Tibial artery (tissue), 4 donors: Measurements from ENCODE around the gene CACFD1.

ENCODE experiments used
- DNase-seq, 2 donors: peaks; one replicate each; pipeline ENCODE4 v3.0.0-alpha.2; 2019
- H3K27ac ChIP-seq, 2 donors: fragments of 200-600 bp; sonication (generic) in 1 of 2; 1 replicate in 1 of 2; 2 replicates in 1 of 2; pipeline ENCODE4 v1.5.1; 2018 to 2019; ENCODE audit warnings: mild to moderate bottlenecking in 1 of 2
- H3K27me3 ChIP-seq, 2 donors: fragments of 200-600 bp; sonication (generic) in 1 of 2; one replicate each; pipeline versions ENCODE4 v1.5.1 to v1.6.0; 2016 to 2019
- H3K36me3 ChIP-seq, 3 donors: fragments of 200-600 bp; sonication (generic) in 2 of 3; one replicate each; pipeline ENCODE4 v1.5.1; 2016 to 2019; ENCODE audit warnings: mild to moderate bottlenecking in 2 of 3
- H3K4me1 ChIP-seq, 4 donors: fragments of 200-600 bp; sonication (generic) in 2 of 4; 1 replicate in 3 of 4; 2 replicates in 1 of 4; pipeline ENCODE4 v1.5.1; 2016 to 2019
- H3K4me3 ChIP-seq, 2 donors: fragments of 200-600 bp; sonication (generic) in 1 of 2; 1 replicate in 1 of 2; 2 replicates in 1 of 2; pipeline ENCODE4 v1.5.1; 2018 to 2019; ENCODE audit warnings: mild to moderate bottlenecking in 2 of 2
- H3K9me3 ChIP-seq, 3 donors: fragments of 200-600 bp; sonication (generic) in 1 of 3; one replicate each; pipeline ENCODE4 v1.5.1; 2016 to 2019
- CTCF ChIP-seq, 2 experiments: fragments of 200-600 bp in 1 of 2; fragments of 450-650 bp in 1 of 2; IDR thresholded peaks; one replicate each; pipeline ENCODE4 v1.5.1; 2017 to 2019; ENCODE audit warnings: antibody characterized with exemption in 2 of 2, mild to moderate bottlenecking in 1 of 2, moderate library complexity in 1 of 2
- intact Hi-C: fragments of 100-400 bp; cut with DNase I; formaldehyde crosslinking; loops from one replicate; pipeline ENCODE4 v1.15.0; 2023; ENCODE audit warnings: low total_unique reads

The CACFD1 gene

GRCh38 chr9:133507246-133507965 is 47.6 kb downstream of the CACFD1 start:
- intact Hi-C loops, result no loop called here
- H3K27ac ChIP-seq, result no peak overlapping the region

GRCh38 chr9:133508046-133508445 is 48.3 kb downstream of the CACFD1 start:
- no peaks in the 10 kb centered on the region for H3K36me3 ChIP-seq
- H3K4me3 ChIP-seq, result no peak overlapping the region
- H3K27me3 ChIP-seq, result peaks cover 0 to 39% of the 10 kb centered on the region in 2 donors
- H3K27ac ChIP-seq, result no peak overlapping the region
- no peak for TF ChIP-seq CTCF (IDR thresholded peaks at IDR 0.05)
- no peak for DNase-seq
- H3K9me3 ChIP-seq, result peaks cover 0 to under 1% (median 0%) of the 10 kb centered on the region in 3 donors
- H3K4me1 ChIP-seq, result peaks cover 0 to 25% (median 18%) of the 10 kb centered on the region in 4 donors
- intact Hi-C loops, result no loop called here

More at GRCh38 chr9:133507246-133507965, 47.6 kb downstream of the CACFD1 start:
- peaks cover 0 to 6% (median 0%) of the 10 kb centered on the region in 3 donors for H3K9me3 ChIP-seq
- no peak for TF ChIP-seq CTCF (IDR thresholded peaks at IDR 0.05)
- peaks cover 0 to 25% (median 18%) of the 10 kb centered on the region in 4 donors for H3K4me1 ChIP-seq
- no peaks in the 10 kb centered on the region for H3K36me3 ChIP-seq
- no peak for DNase-seq
- no peak overlapping the region for H3K4me3 ChIP-seq
- peaks cover 0 to 39% of the 10 kb centered on the region in 2 donors for H3K27me3 ChIP-seq

GRCh38 chr9:133509179-133510083 is 49.7 kb downstream of the CACFD1 start:
- H3K27me3 ChIP-seq, result peaks cover 0 to 47% of the 10 kb centered on the region in 2 donors
- no peak overlapping the region for H3K27ac ChIP-seq
- H3K9me3 ChIP-seq, result no peaks in the 10 kb centered on the region
- H3K4me1 ChIP-seq, result peaks cover 0 to 27% (median 19%) of the 10 kb centered on the region in 4 donors
- H3K4me3 ChIP-seq, result no peak overlapping the region
- intact Hi-C loops, result no loop called here
- no peak for DNase-seq
- TF ChIP-seq CTCF (IDR thresholded peaks at IDR 0.05), result no peak
- no peaks in the 10 kb centered on the region for H3K36me3 ChIP-seq

- intact Hi-C loops, result no loop called here
- Histone ChIP-seq H3K27me3 (peaks cover 0 to 58% of the 10 kb centered on the region in 2 donors), H3K4me1 (peaks cover 0 to 27% (median 22%) of the 10 kb centered on the region in 4 donors), H3K9me3 (no peaks in the 10 kb centered on the region), H3K36me3 (no peaks in the 10 kb centered on the region), H3K27ac (no peak overlapping the region), H3K4me3 (no peak overlapping the region)
- DNase-seq, result no peak
- TF ChIP-seq CTCF (IDR thresholded peaks at IDR 0.05), result no peak
These were observed 51.2 kb downstream of the CACFD1 start for GRCh38 chr9:133510926-133511505.

GRCh38 chr9:133511607-133512006 is 51.8 kb downstream of the CACFD1 start:
- TF ChIP-seq CTCF (IDR thresholded peaks at IDR 0.05), result no peak
- Histone ChIP-seq H3K27ac (no peak overlapping the region), H3K27me3 (peaks cover 0 to 62% of the 10 kb centered on the region in 2 donors), H3K9me3 (no peaks in the 10 kb centered on the region), H3K4me3 (no peak overlapping the region), H3K36me3 (no peaks in the 10 kb centered on the region), H3K4me1 (peaks cover 0 to 21% (median 17%) of the 10 kb centered on the region in 4 donors)
- no peak for DNase-seq
- intact Hi-C loops, result no loop called here
